ENCODE measurements around the gene USP16. TPM values are rescaled to one million over a fixed set of nuclear protein-coding genes. Genes with fewer than 3 reads are reported as not detected.
"Not testable (repeated sequence)": the region's sequence is repeated elsewhere in the genome, so short reads cannot be mapped to it uniquely, and the experiment has no call there.

The USP16 gene
- total and polyA plus RNA-seq, 2 donors: 29.6 to 55.3 TPM

DNA sequence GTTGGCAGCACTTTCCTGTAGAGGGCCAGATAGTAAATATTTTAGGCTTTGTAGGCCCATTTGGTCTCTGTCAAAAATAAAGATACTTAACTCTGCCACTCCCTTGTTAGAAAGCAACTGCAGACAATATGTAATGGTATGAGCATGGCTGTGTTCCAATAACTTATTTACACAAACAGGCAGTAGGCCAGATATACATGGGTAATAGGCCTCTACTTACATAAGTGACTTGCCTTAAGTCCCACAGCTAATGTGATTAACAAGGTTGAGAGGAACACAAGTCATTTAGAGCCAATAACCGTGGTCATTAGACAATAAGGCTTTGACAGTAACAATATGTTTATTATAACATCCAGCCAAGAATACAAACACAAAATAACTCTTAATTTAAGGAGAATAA is 31.5 kb downstream of the USP16 start:
- Histone ChIP-seq H3K4me3 (ENCODE audit: low read depth, low read length) (no peak overlapping the region), H3K4me1 (ENCODE audit: insufficient read depth) (no peaks in the 10 kb centered on the region), H3K27ac (ENCODE audit: low read depth) (no peak overlapping the region), H3K36me3 (ENCODE audit: insufficient read depth) (peaks cover 2% of the 10 kb centered on the region)
- DNase-seq (ENCODE audit: extremely low spot score): no peak
- 51% methylated on average over 1 of the region's 1 CpG for WGBS

DNA sequence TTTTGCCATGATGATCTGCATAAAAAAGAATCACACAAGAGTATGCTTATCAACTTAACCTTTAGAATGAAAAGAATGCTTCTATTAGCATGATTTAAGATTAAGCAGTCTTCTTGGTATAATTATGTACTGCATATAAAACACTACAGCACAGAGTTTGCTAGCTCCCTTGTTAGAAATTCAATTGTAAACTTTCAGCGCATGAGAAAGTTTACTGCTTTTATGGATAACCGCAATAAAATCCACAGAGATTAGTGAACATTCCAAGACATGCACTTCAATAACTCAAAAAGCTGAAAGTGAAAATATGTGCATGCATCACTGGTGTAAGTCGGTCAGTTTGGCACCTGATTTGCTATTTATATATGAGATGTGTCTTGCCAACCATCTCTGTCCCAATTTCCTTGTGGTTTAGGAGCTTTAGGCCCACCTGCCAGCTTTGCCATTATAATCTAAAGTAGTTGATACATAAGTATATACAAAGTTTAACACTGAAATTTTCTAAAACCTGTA is 32.1 kb downstream of the USP16 start:
- H3K4me3 ChIP-seq (ENCODE audit: low read depth, low read length): no peak overlapping the region
- H3K27ac ChIP-seq (ENCODE audit: low read depth): no peak overlapping the region
- DNase-seq (ENCODE audit: extremely low spot score): no peak
- H3K36me3 ChIP-seq (ENCODE audit: insufficient read depth): peaks cover 2% of the 10 kb centered on the region
- WGBS: 36% methylated on average over 3 of the region's 3 CpGs
- no peaks in the 10 kb centered on the region for H3K4me1 ChIP-seq (ENCODE audit: insufficient read depth)

DNA sequence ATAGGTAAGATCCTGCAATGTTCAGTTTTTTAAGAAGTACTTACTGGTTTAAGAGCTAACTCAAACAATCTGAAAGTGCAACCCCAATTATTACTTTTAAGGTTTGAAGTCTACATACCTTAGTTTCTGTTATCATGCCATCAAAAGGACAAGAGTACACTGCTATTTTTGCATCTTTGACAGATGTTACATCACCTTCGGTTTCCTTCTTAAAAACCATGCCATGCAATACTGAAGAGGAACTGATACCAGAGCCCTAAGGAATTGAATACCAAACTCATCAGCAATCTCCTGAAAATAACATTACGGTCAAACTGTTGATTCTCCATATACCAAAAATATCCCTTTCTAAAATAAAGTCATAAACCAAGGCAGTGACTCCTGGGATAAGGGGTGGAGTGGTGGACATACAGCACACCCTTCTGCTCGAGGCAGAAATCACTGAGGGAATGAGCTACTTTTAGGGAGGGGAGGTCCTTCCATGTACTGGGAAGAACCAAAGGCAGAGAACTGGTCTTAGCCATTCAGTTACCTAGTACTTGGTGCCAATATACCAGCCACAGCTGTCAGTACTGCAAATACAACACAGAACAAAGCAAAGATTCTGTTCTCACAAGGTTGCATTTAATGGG is 40.5 kb downstream of the USP16 start:
- no peak for DNase-seq (ENCODE audit: extremely low spot score)
- WGBS: 79% methylated on average over 3 of the region's 3 CpGs
- Histone ChIP-seq H3K27ac (ENCODE audit: low read depth) (no peak overlapping the region), H3K4me1 (ENCODE audit: insufficient read depth) (no peaks in the 10 kb centered on the region), H3K36me3 (ENCODE audit: insufficient read depth) (peaks cover 6% of the 10 kb centered on the region), H3K4me3 (ENCODE audit: low read depth, low read length) (no peak overlapping the region)

- peak overlapping the region; percentile 39 for H3K27ac ChIP-seq (ENCODE audit: low read depth)
- under 1% methylated on average over 13 of the region's 13 CpGs for WGBS
- H3K4me1 ChIP-seq (ENCODE audit: insufficient read depth): no peaks in the 10 kb centered on the region
- H3K4me3 ChIP-seq (ENCODE audit: low read depth, low read length): peak overlapping the region; percentile 89
- no peaks in the 10 kb centered on the region for H3K36me3 ChIP-seq (ENCODE audit: insufficient read depth)
- no peak for DNase-seq (ENCODE audit: extremely low spot score)
Measured at GRCh38 chr21:29072873-29073221, 48.4 kb downstream of the USP16 start.

DNA sequence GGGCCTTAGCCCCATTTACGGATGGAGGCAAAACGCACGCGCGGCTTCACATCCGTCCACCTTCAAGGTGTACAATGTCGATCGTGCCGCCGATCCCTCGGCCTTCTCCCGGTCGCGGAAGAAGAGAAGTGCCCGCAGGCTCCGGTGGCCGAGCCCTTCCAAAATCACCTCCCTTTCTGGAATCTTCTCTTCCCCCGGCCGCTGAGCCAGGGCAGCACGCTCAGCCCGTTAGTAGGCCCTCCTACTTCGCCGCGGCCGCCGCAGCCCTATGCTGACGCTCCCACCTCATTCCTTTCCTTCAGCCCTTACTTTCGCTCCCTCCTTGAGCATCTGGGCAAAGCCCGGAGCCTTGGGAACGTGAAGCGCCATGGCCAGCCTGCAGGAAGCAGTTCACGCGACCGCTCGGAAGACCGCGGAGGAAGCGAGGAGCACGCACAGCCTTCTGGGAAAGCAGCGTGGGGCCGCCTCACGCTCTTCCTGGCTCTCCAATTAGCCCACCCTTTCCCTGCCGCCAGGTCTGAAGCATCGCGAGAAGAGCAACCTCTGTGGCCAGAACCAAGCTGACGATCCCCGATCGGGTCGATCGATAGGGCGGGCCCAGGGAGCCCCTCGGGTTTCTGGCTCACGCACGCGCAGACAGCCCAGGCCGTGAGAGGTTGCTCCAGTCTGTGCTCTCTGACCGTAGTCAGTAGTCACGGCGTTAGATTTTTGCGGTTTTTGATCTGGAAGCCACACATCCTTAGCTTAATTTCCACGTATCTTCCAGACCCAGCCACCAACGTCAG is 48.9 kb downstream of the USP16 start, which contains the start of gene CCT8:
TSS of gene CCT8 (minus strand) at position 427 of the 785 bp plus-strand sequence. CDS start at position 369, 58 bp downstream.
- peak; percentile 97 for DNase-seq (ENCODE audit: extremely low spot score)
- under 1% methylated on average over 62 of the region's 62 CpGs for WGBS
- peak within 1 kb of the TSS; percentile 39 for H3K27ac ChIP-seq (ENCODE audit: low read depth)
- H3K36me3 ChIP-seq (ENCODE audit: insufficient read depth): no peaks in the 10 kb centered on the region
- no peaks in the 10 kb centered on the region for H3K4me1 ChIP-seq (ENCODE audit: insufficient read depth)
- peak within 1 kb of the TSS; percentile 89 for H3K4me3 ChIP-seq (ENCODE audit: low read depth, low read length)

DNA sequence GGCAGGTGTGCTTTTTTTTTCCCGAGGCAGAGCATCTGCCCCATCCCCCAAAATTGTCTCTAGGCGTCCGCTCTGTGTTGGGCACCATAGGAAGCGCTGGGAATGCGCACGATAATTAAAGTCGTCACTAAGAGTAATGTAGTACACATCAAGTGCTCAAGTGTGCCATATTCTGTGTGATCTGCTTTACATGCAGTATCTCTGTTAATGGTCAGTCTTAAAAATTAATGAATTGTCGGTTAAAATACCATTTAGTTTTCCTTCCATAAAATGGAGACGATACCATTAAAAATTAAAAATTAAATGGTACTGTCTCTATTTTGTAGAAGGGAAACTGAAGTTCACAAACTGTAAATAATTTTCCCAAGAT is 49.5 kb downstream of the USP16 start:
- no peaks in the 10 kb centered on the region for H3K36me3 ChIP-seq (ENCODE audit: insufficient read depth)
- WGBS: 11% methylated on average over 9 of the region's 9 CpGs
- H3K4me3 ChIP-seq (ENCODE audit: low read depth, low read length): peak overlapping the region; percentile 44
- no peak for DNase-seq (ENCODE audit: extremely low spot score)
- no peaks in the 10 kb centered on the region for H3K4me1 ChIP-seq (ENCODE audit: insufficient read depth)
- no peak overlapping the region for H3K27ac ChIP-seq (ENCODE audit: low read depth)

GRCh38 chr21:29074783-29075182 is 50.3 kb downstream of the USP16 start:
- DNase-seq (ENCODE audit: extremely low spot score): no peak
- WGBS: 93% methylated on average over 4 of the region's 4 CpGs
- no peaks in the 10 kb centered on the region for H3K4me1 ChIP-seq (ENCODE audit: insufficient read depth)
- H3K4me3 ChIP-seq (ENCODE audit: low read depth, low read length): no peak overlapping the region
- no peaks in the 10 kb centered on the region for H3K36me3 ChIP-seq (ENCODE audit: insufficient read depth)
- H3K27ac ChIP-seq (ENCODE audit: low read depth): no peak overlapping the region

- no peak for DNase-seq (ENCODE audit: extremely low spot score)
- H3K27ac ChIP-seq (ENCODE audit: low read depth): no peak overlapping the region
- peaks cover 2% of the 10 kb centered on the region for H3K4me1 ChIP-seq (ENCODE audit: insufficient read depth)
- H3K4me3 ChIP-seq (ENCODE audit: low read depth, low read length): no peak overlapping the region
- no peaks in the 10 kb centered on the region for H3K36me3 ChIP-seq (ENCODE audit: insufficient read depth)
- WGBS: 91% methylated on average over 9 of the region's 9 CpGs
Measured at GRCh38 chr21:29075706-29076466, 51.4 kb downstream of the USP16 start.

DNA sequence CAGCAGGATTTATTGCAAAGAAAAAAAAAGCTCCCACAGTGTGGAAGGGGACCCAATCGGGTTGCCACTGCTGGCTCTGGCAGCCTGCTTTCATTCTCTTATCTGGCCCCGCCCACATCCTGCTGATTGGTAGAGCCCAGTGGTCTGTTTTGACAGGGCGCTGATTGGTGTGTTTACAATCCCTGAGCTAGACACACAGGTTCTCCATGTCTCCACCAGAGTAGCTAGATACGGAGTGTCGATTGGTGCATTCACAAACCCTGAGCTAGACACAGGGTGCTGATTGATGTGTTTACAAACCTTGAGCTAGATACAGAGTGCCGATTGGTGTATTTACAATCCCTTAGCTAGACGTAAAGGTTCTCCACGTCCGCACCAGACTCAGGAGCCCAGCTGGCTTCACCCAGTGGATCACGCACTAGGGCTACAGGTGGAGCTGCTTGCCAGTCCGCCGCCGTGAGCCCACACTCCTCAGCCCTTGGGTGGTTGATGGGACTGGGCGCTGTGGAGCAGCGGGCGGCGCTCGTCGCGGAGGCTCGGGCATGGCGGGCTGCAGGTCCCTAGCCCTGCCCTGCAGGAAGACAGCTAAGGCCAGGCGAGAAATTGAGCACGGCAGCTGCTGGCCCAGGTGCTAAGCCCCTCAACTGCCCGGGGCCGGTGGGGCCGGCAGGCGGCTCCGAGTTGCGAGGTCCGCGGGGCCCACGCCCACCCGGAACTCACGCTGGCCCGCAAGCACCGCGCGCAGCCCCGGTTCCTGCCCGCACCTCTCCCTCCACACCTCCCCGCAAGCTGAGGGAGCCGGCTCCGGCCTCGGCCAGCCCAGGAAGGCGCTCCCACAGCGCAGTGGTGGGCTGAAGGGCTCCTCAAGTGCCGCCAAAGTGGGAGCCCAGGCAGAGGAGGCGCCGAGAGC is 52.5 kb downstream of the USP16 start:
- DNase-seq (ENCODE audit: extremely low spot score); H3K36me3 ChIP-seq (ENCODE audit: insufficient read depth); H3K4me1 ChIP-seq (ENCODE audit: insufficient read depth): not testable (repeated sequence)
- Histone ChIP-seq H3K4me3 (ENCODE audit: low read depth, low read length) (peak overlapping the region; percentile 41), H3K27ac (ENCODE audit: low read depth) (peak overlapping the region; percentile 53)
- 38% methylated on average over 50 of the region's 50 CpGs for WGBS

GRCh38 chr21:29077651-29078090 is 53.2 kb downstream of the USP16 start:
- Histone ChIP-seq H3K4me1 (ENCODE audit: insufficient read depth) (peaks cover 2% of the 10 kb centered on the region), H3K36me3 (ENCODE audit: insufficient read depth) (no peaks in the 10 kb centered on the region), H3K4me3 (ENCODE audit: low read depth, low read length) (peak overlapping the region; percentile 41), H3K27ac (ENCODE audit: low read depth) (peak overlapping the region; percentile 53)
- DNase-seq (ENCODE audit: extremely low spot score): no peak
- WGBS: 38% methylated on average over 6 of the region's 6 CpGs

- no peak overlapping the region for H3K4me3 ChIP-seq (ENCODE audit: low read depth, low read length)
- no peaks in the 10 kb centered on the region for H3K36me3 ChIP-seq (ENCODE audit: insufficient read depth)
- no peak overlapping the region for H3K27ac ChIP-seq (ENCODE audit: low read depth)
- 76% methylated on average over 8 of the region's 8 CpGs for WGBS
- no peak for DNase-seq (ENCODE audit: extremely low spot score)
- H3K4me1 ChIP-seq (ENCODE audit: insufficient read depth): peaks cover 2% of the 10 kb centered on the region
Measured at GRCh38 chr21:29078869-29079767, 54.6 kb downstream of the USP16 start.

DNA sequence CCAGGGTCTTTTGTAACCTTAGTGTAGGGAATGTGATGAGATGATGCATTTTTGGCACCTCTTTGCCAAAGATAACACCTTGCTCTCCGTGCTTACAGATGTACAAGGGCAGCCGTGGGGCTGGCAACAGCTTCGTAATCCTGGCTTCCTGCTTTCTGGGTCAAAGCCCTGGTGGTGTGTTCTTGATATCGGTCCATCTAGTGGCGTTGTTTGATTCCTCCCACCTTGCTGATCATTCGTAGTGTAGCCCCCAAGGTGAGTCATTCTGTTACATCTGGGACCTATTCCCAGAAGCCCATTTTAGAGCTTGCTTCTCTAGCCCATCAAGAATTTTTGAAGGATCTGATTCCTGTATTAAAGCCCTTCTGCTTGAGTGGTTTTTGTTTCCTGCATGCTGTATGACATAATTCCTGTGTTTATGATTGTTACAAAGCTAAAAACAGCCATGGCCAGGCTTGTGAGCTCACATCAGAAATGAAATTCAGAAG is 56.0 kb downstream of the USP16 start:
- no peak overlapping the region for H3K4me3 ChIP-seq (ENCODE audit: low read depth, low read length)
- 45% methylated on average over 6 of the region's 6 CpGs for WGBS
- DNase-seq (ENCODE audit: extremely low spot score): no peak

More for the DNA sequence above, 56.0 kb downstream of the USP16 start:
- Histone ChIP-seq H3K4me1 (ENCODE audit: insufficient read depth) (peaks cover 2% of the 10 kb centered on the region), H3K27ac (ENCODE audit: low read depth) (no peak overlapping the region), H3K36me3 (ENCODE audit: insufficient read depth) (no peaks in the 10 kb centered on the region)
